NCI-H748 (cell line): ENCODE data around the gene KIAA2012.
"Not testable (repeated sequence)": the region's sequence is repeated elsewhere in the genome, so short reads cannot be mapped to it uniquely, and the experiment has no call there.

Experiments
- DNase-seq: peaks from one replicate; lab custom pipeline; 2025; ENCODE audit not compliant: unreplicated experiment; lab: John Stamatoyannopoulos, UW

Gene KIAA2012

GRCh38 chr2:202114795-202115194 lies 41.7 kb downstream of the KIAA2012 start:
- no peak for DNase-seq

- DNase-seq = no peak
Observed at GRCh38 chr2:202115479-202115971, 42.5 kb downstream of the KIAA2012 start.

DNA sequence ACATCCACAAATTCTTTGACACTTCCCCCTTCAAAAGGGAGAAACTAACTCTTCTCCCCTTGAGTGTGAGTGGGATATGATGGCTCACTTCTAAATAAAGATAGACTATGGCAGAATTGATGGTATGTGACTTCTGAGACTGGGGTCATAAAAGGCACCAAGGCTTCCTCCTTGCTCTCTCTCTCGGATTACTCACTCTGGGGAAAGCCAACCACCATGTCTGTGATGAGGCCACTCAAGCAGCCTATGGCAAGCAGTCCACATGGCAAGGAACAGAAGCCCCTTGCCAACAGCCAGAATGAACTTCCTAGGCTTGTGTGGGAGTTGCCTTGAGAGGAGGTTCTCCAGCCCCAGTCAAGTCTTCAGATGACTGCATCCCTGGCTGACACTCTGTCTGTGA lies 43.6 kb downstream of the KIAA2012 start:
- DNase-seq = no peak

DNA sequence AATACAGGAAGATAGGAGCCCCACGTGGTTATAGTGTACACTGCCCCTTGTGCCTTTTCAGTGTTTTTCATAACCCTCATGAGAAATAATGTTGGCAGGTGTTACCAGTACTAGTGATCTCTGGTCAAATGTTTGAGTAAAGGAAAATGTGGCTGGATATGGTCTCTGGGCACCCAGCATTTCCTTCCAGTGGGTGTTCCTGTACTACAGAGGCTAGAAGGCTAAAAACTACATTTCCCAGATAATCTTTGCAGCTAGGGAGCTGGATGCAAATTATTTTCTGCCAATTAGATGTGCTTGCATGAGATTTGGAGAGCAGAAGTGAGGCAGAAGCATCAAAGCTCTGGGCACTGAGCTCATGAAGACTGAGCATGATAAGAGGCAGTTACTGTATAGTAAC lies 45.1 kb downstream of the KIAA2012 start:
- DNase-seq = no peak

- no peak for DNase-seq
Observed at GRCh38 chr2:202120828-202121227, 47.8 kb downstream of the KIAA2012 start.

DNA sequence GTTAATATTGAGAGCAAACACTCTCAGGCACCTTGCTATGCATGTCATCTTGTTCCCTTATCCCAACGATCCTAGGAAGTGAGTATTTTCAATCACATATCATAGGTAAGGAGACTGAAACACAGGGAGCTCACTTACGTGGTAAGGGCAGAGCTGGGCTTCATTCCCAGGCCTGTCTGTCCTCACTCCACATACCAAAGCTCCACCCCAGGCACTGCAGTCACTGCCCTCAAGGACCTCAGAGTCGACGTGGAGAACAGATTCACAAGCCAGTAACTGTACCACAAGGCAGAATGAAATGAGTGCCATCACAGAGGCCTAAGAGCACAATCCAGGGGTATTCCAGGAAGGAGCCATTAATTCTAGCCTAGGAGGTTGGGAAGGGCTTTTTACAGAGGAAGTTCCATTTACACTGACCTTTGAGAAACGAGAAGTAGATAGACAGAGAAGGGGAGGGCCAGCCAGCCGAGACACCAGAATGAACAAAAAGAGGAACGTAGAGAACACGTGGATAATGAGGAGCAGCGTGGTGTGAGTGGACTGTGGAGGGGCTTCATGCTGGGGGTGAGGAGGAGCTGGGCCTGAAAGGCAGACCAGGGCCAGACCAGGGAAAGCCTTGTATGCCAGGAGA lies 48.6 kb downstream of the KIAA2012 start:
- DNase-seq = no peak

GRCh38 chr2:202122163-202122540 lies 49.1 kb downstream of the KIAA2012 start:
- no peak for DNase-seq

- peak; percentile 92 for DNase-seq
Observed at GRCh38 chr2:202122980-202123720, 50.1 kb downstream of the KIAA2012 start.

GRCh38 chr2:202124286-202124685 lies 51.2 kb downstream of the KIAA2012 start:
- DNase-seq = no peak

DNA sequence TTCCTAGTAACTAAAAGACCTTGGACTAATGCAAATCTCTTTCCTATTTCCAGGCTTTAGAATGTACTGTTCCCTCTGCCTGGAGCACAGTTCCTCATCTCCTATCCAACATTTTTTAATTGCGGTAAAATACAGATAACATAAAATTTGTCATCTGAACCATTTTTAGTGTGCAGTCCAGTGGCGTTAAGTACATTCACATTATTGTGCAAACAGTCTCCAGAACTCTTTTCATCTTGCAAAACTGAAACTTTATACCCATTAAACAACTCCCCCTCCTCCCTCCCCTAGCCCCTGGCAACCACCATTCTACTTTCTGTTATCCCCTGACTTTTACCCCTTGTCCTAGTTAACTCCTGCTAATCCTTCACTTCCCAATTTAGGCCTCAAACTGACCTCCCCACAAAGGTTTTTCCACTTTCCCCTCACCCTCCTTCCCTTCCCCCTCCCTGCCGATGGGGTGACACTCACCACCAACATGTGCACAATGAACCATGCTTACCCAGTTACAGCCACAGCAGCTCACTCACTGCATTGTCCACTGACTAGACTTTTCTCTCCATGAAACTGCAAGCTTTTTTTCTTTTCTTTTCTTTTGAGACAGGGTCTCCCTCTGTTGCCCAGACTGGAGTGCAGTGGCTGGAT lies 54.8 kb downstream of the KIAA2012 start:
- DNase-seq = no peak

- DNase-seq = no peak
Observed at GRCh38 chr2:202129841-202130240, 56.8 kb downstream of the KIAA2012 start.

GRCh38 chr2:202133200-202133908 lies 60.3 kb downstream of the KIAA2012 start:
- no peak for DNase-seq

DNA sequence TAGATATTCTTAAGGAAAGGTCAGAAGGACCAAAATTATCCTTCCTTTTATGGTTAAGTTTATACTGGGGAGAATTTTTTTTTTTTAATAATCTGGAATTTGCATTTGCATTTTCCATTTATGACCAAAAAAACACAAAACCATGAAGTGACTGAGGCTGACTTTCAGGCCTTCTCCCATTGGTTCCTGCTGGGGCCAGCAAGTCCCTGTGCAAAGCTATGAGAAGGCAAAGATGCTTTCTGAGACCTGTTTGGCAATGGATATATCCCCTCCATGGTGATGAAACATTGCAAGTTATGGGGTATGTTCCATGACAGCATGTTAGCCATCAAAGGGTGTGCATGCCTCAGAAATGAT lies 60.8 kb downstream of the KIAA2012 start:
- DNase-seq = no peak

- DNase-seq = no peak
Observed at GRCh38 chr2:202135091-202135874, 62.2 kb downstream of the KIAA2012 start.

DNA sequence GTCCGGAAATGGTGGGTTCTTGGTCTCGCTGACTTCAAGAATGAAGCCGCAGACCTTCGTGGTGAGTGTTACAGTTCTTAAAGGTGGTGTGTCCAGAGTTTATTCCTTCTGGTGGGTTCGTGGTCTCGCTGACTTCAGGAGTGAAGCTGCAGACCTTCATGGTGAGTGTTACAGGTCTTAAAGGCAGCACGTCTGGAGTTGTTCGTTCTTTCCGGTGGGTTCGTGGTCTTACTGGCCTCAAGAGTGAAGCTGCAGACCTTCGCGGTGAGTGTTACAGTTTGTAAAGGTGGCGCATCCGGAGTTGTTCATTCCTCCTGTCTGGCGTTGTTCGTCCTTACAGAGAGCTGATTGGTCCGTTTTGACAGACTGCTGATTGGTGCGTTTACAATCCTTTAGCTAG lies 63.0 kb downstream of the KIAA2012 start:
- DNase-seq = not testable (repeated sequence)

DNA sequence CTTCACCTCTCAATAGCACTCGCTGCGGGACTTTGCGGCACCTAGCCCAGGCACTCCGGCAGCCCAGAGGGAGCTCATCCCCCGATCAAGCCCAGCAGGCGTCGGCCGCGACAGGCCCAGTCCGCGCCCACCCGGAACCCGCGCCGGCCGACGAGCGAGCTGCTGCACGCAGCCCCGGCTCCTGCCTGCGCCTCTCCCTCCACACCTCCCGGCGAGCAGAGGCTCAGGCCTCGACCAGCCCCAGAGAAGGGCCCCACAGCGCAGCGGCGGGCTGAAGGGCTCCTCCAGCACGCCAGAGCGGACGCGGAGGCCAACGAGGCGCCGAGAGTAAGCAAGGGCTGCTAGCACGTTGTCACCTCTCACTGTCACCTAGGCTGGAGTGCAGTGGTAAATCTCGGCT lies 63.5 kb downstream of the KIAA2012 start:
- no peak for DNase-seq

- no peak for DNase-seq
Observed at GRCh38 chr2:202140522-202141252, 67.6 kb downstream of the KIAA2012 start.

DNA sequence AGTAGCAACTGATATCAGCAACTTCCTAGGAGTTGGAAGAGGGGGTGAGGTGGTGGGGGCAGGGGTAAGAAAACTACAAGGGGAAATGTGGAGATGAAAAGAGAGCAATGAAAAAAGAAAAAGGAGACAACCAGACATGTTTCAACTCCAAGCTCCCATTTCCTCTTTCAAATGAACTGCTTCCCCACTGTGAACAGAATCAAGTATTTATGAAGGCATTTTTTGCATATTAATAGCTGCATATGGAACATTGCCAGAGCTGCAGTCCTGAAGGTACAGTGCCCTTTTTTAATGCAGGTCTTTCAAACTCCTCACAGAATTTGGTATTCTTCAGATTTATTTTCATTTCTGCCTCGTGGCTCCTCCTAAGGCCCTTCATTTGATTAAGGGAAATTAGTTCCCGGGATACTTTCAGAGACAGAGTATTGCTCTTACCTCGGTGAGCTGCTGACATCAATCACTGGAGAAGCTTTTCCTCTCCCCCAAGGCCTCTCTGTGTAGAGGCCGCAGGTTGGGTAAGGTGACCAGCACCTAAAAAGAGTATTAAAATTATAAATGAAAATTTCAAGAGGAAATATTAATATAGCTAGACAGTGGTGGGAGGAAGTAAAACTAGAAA lies 68.4 kb downstream of the KIAA2012 start:
- no peak for DNase-seq

- no peak for DNase-seq
Observed at GRCh38 chr2:202142540-202142939, 69.5 kb downstream of the KIAA2012 start.

DNA sequence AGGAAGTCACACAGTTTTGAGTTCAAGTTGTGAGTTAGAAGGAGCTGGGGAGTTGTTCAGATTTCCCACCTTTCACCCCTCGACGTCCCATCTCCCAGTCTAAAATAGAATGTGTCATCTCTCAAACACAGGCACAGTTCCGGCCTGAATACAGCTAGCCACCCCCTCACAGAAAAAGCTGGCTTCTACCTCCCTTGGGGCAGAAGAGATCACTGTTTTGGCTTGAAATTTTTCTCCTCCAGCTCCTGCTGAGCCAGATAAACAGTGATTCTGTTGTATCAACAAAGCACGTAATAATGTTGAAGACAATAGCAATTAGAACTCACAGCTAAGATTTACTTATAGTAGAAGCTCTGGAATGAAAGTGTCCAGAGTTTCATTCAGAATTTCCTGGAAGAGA lies 74.7 kb downstream of the KIAA2012 start:
- DNase-seq = no peak
